ENCODE measurements around the gene ANKRD65. TPM values are rescaled to one million over a fixed set of nuclear protein-coding genes. Genes with fewer than 3 reads are reported as not detected.

The ANKRD65 gene
- total and polyA plus RNA-seq, 10 donors, result 0.43 to 4.3 (median 1.6) TPM

DNA sequence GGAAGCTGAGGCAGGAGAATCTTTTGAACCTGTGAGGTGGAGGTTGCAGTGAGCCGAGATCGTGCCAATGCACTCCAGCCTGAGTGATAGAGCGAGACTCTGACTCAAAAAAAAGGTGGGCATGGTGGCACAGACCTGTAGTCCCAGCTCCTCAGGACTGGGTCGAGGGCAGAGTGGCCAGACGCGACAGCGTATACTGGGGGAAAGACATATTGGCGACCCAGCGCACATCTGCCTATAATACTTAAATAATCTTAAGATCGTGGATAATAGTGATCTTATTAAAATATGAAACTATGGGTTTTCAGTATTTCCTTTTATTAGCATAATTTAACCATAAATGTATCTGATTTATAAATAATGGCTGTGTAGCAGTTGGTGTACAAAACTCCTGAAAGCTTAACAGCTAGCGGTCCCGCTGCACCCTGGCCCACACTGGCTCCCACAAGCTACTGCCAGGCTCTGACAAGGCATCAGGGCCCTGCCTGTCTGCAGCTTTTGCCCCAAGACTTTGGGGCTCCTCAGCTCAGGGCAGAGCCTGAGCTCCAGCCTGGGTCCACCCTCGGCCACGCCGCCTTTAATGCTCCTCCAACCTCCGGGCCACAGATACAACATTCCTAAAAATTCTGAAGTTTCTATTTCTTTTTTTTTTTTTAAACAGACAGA lies 43.4 kb downstream of the ANKRD65 start:
- intact Hi-C loops (cut with DNase I; ENCODE audit: low total_unique reads), result no loop called here
- peaks cover 13 to 34% (median 29%) of the 10 kb centered on the region in 6 donors for H3K4me1 ChIP-seq
- whole genome bisulfite sequencing, 5 donors, result 94 to 97% (median 96%) methylated on average over 16 of the region's 16 CpGs
- H3K27me3 ChIP-seq (replicated peaks in 1 of 7), result no peaks in the 10 kb centered on the region
- no peaks in the 10 kb centered on the region for H3K9me3 ChIP-seq
- H3K4me3 ChIP-seq, result no peak overlapping the region
- H3K27ac ChIP-seq, result no peak overlapping the region
- no peak for DNase-seq
- peaks cover 0 to 38% (median 9%) of the 10 kb centered on the region in 6 donors for H3K36me3 ChIP-seq
- TF ChIP-seq, protein P1, sequence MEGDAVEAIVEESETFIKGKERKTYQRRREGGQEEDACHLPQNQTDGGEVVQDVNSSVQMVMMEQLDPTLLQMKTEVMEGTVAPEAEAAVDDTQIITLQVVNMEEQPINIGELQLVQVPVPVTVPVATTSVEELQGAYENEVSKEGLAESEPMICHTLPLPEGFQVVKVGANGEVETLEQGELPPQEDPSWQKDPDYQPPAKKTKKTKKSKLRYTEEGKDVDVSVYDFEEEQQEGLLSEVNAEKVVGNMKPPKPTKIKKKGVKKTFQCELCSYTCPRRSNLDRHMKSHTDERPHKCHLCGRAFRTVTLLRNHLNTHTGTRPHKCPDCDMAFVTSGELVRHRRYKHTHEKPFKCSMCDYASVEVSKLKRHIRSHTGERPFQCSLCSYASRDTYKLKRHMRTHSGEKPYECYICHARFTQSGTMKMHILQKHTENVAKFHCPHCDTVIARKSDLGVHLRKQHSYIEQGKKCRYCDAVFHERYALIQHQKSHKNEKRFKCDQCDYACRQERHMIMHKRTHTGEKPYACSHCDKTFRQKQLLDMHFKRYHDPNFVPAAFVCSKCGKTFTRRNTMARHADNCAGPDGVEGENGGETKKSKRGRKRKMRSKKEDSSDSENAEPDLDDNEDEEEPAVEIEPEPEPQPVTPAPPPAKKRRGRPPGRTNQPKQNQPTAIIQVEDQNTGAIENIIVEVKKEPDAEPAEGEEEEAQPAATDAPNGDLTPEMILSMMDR (IDR thresholded peaks at IDR 0.05 in 8 of 11, conservative IDR thresholded peaks at IDR 0.05 in 3 of 11), result no peak
- TF ChIP-seq POLR2A (IDR thresholded peaks at IDR 0.05) (no peak), POLR2AphosphoS5 (IDR thresholded peaks at IDR 0.05) (no peak)

DNA sequence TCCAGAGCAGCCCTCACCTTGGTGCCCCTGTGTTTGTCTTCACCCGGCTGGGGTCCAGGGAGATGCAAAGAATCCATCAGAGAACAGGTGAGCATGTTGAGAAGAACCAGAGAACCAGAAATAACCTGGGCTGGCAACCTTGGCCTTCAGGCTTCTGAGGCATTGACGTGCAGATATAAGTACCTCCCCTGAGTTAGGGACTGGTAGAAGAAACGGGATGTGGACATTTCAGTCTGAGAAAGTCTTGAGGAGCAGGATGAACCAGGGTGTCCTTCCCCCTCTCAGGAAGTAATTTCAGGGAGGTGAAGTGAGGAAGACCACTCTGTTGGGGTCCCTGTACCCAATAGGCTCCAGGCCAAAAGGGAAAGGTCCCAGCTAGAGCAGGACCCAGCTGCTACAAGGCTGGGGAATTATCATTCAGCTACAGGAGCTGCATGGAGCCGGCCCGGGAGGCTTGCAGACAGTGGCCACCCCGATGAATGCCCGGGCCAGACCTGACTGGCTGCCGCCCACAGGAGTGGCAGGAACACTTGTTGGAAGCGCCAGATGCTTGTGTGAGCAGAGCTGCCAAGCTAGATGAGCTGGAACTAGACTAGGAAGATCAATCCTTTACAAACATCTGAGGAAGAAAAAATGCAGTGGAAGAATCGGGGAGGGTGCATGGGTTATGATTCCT lies 44.4 kb downstream of the ANKRD65 start:
- peaks cover 0 to 38% (median 9%) of the 10 kb centered on the region in 6 donors for H3K36me3 ChIP-seq
- no peaks in the 10 kb centered on the region for H3K27me3 ChIP-seq (replicated peaks in 1 of 7)
- H3K4me1 ChIP-seq, result peaks cover 19 to 41% (median 38%) of the 10 kb centered on the region in 6 donors
- 89 to 95% (median 93%) methylated on average over 10 of the region's 10 CpGs for WGBS, 5 donors
- H3K4me3 ChIP-seq, result no peak overlapping the region
- H3K9me3 ChIP-seq, result no peaks in the 10 kb centered on the region
- TF ChIP-seq POLR2A (IDR thresholded peaks at IDR 0.05), result no peak
- TF ChIP-seq, protein P1 (IDR thresholded peaks at IDR 0.05 in 8 of 11, conservative IDR thresholded peaks at IDR 0.05 in 3 of 11), result no peak
- intact Hi-C loops (cut with DNase I; ENCODE audit: low total_unique reads), result no loop called here
- H3K27ac ChIP-seq, result peak overlapping the region in 2 of 8 donors; percentile 98
- DNase-seq, result no peak

DNA sequence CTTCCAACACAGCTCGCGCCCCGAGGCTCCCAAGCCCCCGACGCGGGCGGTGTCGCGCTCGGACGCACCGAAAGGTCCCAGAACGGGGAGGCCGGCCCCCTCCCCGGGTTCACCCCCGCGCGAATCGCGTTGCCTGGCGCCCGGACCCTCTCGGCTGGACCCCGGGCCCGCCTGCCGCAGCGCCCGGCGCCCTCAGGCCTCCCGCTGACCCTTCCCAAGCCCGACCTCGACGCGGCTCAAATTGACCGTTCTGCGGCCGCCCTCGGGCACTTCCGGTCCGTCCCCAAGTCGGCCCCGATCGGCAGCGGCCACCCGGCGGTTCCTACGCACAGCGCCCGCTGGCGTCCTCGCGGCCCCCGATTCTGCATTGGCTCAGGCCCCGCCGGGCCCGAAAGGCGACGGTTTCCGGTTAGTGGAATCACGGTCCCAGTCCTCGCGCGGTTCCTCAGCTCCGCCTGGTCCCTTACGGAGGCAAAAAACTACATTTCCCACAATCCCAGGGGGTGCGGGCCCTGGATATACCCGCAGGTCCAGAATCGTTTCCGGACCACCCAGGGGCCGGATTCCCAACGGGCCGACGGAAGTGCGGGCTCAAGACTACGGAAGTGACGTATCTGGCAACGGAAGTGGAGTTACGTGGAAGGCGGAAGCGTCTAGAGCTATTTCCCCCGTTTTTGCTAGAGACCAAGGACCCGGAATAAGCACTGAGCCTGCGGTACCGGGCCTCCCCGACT lies 46.0 kb downstream of the ANKRD65 start, which contains the start of gene AURKAIP1:
Gene AURKAIP1, minus strand, starts transcription at position 279 of the 734 bp plus-strand sequence. CDS start 451 bp downstream, outside the sequence.
- intact Hi-C loops (cut with DNase I; ENCODE audit: low total_unique reads), result no loop called here
- H3K4me3 ChIP-seq, result peak within 1 kb of the TSS; percentile 83 to 97 (median 92)
- peak; percentile 99 for DNase-seq
- TF ChIP-seq, protein P1 (IDR thresholded peaks at IDR 0.05 in 8 of 11, conservative IDR thresholded peaks at IDR 0.05 in 3 of 11), result peak in 9 of 11 experiments; percentile 13 to 71 (median 53)
- TF ChIP-seq POLR2A (IDR thresholded peaks at IDR 0.05) (peak in 1 of 3 donors; percentile 30), POLR2AphosphoS5 (IDR thresholded peaks at IDR 0.05) (peak; percentile 91 to 96 (median 94))
- 0 to 1% (median 1%) methylated on average over 24 to 85 of the region's 85 CpGs for WGBS, 5 donors
- H3K36me3 ChIP-seq, result peaks cover 0 to 22% (median 9%) of the 10 kb centered on the region in 6 donors
- H3K27me3 ChIP-seq (replicated peaks in 1 of 7), result no peaks in the 10 kb centered on the region
- H3K9me3 ChIP-seq, result no peaks in the 10 kb centered on the region
- H3K4me1 ChIP-seq, result peaks cover 22 to 53% (median 46%) of the 10 kb centered on the region in 6 donors
- H3K27ac ChIP-seq, result peak within 1 kb of the TSS; percentile 85 to 98 (median 95)

Measured in spleen (tissue), 11 donors.